ENCODE data around the gene RPL22.

DNA sequence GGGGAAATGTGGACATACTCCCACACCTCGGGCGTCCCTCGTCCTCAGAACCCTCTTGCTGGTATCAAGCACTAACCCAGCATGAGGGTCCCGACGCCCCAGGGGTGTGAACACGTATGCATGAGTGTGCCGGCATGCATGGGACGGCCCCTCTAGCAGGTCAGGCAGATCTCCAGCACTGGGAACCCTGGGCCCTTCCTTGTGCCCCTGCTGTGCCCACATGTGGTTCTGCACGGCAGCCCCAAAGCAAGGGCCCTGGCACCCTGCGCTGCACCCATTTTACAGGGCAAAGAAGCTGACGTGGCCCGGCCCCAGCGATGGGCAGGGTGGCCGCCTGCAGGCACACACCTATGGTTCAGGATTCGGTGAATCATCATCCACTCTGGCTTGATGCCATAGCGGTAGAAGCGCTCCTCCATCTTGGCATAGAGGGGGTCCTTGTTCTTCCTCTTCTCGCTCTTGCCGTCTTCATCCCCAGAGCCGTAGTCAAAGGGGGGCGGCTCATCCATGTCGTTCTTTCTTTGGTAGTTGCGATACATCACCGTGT is 53.5 kb downstream of the RPL22 start:
- TF ChIP-seq, protein P1, sequence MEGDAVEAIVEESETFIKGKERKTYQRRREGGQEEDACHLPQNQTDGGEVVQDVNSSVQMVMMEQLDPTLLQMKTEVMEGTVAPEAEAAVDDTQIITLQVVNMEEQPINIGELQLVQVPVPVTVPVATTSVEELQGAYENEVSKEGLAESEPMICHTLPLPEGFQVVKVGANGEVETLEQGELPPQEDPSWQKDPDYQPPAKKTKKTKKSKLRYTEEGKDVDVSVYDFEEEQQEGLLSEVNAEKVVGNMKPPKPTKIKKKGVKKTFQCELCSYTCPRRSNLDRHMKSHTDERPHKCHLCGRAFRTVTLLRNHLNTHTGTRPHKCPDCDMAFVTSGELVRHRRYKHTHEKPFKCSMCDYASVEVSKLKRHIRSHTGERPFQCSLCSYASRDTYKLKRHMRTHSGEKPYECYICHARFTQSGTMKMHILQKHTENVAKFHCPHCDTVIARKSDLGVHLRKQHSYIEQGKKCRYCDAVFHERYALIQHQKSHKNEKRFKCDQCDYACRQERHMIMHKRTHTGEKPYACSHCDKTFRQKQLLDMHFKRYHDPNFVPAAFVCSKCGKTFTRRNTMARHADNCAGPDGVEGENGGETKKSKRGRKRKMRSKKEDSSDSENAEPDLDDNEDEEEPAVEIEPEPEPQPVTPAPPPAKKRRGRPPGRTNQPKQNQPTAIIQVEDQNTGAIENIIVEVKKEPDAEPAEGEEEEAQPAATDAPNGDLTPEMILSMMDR (conservative IDR thresholded peaks at IDR 0.05), result no peak
- TF ChIP-seq ZFX (IDR thresholded peaks at IDR 0.05), result no peak
